GM19455 (cell line): ENCODE data around the gene ZNF791.
A peak's percentile ranks its signal among the peaks of the same experiment; 100 is the strongest.
"Not testable (repeated sequence)": the region's sequence is repeated elsewhere in the genome, so short reads cannot be mapped to it uniquely, and the experiment has no call there.

Experiments
- ATAC-seq: cut with Tn5 transposase; IDR thresholded peaks from one replicate; pipeline ENCODE4 v1.9.1; 2021; ENCODE audit not compliant: unreplicated experiment

ZNF791 gene

DNA sequence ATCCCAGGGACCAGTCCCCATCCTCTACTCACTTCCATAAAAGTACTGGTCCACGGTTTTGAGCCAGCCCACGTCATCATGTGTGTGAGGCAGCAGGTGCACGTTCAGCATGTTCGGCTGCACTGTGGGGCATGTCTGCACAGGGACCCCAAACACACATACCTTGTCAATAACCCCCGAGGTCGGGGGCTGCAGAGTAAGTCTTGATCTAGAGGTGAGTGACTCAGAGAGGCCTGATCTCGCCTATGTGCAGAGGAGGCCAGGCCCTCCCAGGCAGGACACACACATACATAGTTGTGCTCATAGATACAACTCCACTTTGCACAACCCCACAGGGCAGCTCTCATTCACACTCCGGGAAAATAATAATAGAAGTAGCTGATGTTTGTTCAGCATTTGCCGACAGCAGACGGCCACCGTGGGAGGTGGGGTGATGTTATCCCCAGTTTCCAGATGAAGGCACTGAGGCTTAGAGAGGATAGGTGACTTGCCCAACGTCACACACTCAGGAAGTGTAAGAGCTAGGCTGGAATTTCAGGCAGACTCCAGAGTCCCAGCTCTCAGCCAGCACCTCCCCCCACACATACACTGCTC lies 55.0 kb downstream of the ZNF791 start:
- no peak for ATAC-seq

DNA sequence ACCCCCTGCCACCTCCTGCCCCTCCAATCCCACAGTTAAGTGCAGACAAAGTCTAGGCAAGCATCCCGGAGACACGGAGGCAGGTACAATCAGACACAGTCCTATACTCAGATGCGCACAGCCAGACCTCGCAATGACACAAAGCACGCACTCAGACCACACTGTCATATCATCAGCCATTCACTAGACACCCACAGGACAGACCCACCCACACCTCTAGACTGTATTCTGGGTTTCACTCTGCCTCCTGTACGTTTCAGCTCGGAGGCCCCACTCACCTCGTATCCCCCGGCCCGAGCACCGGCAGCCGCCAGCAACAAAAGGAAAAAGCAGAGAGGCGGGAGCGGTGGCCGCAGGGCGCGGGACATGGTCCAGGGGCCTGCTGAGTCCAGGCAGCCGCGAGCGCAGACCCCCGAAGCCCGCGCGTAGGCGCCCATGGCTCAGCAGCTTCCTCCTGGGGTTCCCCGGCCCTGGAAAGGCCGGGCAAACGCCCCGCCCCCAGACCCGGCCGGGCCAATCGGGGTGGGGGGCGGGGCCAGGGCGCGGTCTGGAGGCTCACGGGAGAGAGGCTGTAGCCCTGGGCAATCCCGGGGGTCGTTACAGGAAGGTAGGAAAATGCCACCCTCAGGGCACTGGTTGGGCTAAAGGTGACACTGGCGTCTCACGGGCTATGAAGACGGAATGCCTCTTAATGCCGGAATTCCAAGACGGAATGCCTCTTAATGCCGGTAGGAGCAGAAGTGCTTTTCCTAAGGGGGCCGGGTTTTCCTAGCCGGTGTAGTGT lies 55.7 kb downstream of the ZNF791 start, which contains the start of the genes MAN2B1 and WDR83:
TSS of gene MAN2B1 (minus strand) at position 478 of the 784 bp plus-strand sequence. CDS start at position 437, 41 bp downstream.
TSS of gene WDR83 (plus strand) at position 543 of the 784 bp plus-strand sequence. CDS start 2,984 bp downstream, outside the sequence.
- ATAC-seq: peak; percentile 58

DNA sequence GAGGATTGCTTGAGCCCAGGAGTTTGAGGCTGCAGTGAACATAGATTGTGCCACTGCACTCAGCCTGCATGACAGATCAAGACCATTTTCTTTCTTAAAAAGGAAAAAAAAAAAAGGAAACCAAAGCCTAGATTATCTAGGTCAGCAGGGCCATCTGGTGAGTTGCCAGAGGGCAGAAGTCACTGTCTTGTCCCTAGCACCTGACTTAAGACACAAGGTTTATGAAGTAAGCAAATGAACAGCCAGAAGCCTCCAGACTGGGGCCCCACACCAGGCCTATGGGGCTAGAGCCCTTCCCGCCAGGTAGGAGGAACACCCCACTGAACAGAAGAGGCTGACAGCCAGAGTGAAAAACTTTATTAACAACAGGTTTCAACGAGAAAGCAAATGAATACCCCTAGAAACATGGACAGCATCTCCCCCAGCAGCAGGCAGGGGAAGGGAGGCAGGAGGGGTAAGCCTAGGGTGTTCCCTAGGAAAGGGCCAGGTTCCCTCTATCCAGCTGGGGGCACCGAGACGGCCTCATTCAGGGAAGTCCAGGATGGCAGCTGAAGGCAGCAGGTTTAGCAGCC lies 57.1 kb downstream of the ZNF791 start:
- no peak for ATAC-seq

DNA sequence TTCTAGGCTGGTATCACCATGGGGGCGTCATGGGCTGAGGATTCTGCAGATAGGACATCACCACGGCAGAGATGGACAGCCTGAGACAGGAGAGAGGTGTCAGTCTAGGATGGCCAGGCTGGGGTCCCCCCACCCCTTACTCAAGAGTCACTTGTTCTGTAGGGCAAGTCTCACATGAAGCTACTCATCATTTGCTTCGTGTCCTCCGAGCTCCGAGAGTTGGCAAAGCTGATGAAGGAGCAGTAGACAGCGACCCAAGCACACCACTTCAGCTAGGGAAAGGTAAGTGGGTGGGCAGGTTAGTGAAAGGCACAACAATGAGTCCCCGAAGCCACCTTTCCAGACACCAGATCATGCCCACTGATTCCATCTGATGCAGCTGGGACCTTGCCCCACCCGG lies 57.6 kb downstream of the ZNF791 start:
- no peak for ATAC-seq

DNA sequence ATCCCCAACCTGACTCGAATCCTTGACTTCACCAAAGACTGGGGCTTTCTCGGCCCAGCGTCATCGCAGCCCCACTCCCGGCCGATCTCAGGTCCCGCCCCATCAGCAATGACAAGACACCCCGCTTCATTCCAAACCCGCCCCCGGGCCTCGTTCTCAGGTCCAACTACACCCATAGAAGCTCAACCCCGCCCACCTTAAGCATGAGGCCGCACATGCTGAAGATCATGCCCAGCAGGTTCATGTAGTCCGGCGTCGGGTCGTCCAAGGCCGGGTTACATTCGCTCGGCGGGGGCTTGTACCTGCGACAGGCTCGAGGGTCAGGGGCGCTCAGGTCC lies 58.2 kb downstream of the ZNF791 start:
- ATAC-seq: no peak

DNA sequence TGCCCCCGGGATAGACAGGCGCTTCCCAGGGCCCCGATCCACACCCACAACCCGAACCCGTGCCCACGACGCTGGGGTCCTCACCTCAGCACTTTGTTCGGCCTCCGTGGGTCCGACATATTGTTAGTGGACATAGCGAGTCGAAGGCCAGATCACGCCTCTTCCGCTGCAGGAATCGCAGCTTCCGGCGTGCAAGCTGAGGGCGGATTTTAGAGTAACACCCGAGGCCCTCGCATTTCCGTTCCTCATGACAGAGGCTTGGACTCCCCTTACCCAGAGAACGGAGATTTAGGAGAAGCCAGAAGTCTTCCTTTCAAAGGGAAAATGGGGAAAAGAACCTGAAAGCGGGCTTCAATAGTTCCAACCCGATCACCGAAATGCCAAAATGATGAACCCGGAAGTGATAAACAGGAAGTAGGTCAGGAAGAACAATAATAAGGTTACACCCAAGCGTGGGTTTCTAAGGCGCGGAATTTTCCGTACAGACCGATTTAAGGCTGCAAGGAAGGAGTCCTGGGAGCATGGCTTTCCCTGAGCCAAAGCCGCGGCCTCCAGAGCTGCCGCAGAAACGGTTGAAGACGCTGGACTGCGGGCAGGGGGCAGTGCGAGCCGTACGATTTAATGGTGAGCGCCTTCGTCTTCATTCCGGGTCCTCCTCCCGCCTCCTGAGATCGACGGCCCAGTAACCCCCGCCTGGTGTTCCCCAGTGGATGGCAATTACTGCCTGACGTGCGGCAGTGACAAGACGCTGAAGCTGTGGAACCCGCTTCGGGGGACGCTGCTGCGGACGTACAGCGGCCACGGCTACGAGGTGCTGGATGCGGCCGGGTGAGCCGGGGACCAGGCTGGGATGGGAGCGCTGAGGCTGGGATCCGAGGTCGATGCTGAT lies 58.8 kb downstream of the ZNF791 start:
- ATAC-seq: no peak

DNA sequence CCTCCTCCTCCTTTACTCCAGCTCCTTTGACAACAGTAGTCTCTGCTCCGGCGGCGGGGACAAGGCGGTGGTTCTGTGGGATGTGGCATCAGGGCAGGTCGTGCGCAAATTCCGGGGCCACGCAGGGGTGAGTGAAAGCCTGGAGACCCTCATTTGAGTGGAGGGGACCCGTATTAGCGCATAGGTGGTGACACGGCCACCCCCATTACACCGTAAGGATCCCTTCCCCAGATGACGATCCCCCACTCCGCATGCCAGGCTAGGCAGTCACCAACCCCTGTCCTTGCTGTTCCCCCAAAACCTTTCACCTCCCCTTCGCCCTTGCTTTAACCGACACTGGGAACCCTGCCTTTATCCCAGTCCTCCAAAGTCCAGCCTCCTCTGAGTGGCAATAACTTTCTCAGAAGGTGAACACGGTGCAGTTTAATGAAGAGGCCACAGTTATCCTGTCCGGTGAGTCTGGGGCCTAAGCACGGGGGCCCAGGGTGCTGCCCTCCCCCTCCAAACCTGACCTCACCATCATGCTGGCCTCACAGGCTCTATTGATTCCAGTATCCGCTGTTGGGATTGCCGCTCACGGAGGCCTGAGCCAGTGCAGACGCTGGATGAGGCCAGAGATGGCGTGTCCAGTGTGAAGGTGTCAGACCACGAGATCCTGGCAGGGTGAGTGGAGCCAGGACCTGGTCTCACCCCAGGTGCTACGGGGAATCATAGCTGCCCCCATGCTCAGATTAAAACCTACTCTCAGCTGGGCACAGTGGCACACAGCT lies 59.6 kb downstream of the ZNF791 start:
- no peak for ATAC-seq

DNA sequence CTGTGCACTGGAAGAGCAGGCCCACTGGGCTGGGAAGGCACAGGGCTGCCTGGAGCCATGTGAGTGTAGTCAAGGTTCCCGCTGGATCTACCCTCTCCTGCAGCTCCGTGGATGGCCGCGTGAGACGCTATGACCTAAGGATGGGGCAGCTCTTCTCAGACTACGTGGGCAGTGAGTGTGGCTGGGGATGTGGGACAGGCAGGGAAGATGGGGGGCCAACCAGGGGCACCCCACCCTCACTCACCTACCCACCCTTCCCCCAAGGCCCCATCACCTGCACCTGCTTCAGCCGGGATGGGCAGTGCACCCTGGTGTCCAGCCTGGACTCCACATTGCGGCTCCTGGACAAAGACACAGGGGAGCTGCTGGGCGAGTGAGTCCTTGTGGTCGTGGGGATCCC lies 62.0 kb downstream of the ZNF791 start:
- ATAC-seq: no peak

DNA sequence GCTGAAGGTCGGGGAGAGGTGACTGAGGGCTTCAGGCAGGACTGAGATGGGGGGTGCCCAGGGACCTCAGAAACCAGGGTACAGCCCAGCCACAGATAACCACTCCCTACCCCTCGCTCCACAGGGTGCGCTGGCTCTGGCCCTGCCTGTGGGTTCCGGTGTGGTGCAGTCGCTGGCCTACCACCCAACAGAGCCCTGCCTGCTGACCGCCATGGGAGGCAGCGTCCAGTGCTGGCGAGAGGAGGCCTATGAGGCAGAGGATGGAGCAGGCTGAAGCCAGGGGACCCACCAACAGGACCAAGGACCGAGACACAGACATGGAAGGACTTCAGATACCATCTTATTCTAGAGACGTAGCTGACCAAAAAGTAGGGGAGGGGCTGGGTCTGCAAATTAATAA lies 64.7 kb downstream of the ZNF791 start:
- no peak for ATAC-seq

DNA sequence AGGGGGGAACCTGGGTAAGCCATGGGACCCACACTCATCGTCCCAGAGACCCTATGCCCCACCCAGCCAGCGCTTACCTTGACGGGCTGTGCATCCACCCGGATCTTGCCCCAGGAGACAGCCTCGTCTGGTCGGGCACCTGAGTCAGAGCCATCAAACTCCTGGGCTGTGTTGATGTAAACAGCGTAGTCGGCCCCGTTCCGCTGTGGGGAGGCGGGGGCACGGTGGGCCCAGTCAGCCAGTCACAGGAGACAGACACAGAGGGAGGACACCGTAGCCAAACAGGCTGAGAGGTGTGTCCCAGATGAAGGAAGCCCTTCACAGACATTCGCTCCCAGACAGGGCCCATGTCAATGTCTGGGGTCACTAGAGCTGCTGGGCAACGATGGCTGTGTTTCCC lies 65.2 kb downstream of the ZNF791 start:
- ATAC-seq: no peak

DNA sequence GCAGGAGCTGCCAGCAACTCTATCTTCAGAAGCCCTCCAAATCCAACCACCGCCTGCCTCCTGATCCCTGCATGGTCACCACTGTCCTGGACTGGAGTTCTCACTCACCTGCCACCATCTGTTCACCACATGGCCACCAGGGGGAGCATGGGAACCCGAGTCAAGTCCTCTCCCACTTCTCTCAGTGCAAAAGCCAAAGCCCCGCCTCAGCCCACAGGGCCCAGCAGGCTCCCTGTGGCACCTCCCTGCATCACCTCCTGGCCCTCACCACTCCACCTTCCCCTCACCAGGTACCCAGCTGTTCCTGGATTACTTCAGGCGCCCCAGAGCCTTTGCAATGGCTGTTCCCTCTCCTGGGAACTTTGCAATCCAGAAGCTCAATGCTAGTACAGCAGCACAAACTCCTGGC lies 65.7 kb downstream of the ZNF791 start:
- no peak for ATAC-seq

DNA sequence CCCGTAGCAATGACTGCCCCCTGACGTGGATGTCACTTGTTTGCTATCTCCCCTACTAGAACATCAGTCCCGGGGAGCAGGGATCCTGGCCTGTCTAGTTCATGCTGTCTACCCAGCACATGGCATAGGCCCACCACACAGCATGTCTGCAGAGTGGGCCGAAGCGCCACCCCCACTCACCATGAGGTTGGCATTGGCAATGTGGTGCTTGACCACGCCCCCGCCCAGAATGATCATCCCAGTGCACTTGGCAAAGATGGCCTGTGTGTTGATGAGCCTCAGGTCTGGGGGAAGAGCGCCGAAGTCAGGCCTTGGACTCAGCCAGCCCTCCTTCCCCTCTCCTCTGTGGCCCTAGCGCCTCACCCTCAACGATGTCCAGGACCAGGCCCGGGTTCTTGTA lies 66.2 kb downstream of the ZNF791 start:
- ATAC-seq: no peak

DNA sequence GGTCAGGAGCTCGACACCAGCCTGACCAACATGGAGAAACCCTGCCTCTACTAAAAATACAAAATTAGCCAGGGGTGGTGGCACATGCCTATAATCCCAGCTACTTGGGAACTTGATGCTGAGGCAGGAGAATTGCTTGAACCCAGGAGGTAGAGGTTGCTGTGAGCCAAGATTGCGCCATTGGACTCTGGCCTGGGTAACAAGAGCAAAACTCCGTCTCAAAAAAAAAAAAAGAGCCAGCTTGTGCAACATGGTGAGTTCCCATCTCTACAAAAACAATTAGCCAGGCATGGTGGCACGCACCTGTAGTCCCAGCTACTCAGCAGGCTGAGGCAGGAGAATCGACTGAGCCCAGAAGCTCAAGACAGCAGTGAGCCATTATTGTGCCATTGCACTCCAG lies 67.3 kb downstream of the ZNF791 start:
- not testable (repeated sequence) for ATAC-seq

DNA sequence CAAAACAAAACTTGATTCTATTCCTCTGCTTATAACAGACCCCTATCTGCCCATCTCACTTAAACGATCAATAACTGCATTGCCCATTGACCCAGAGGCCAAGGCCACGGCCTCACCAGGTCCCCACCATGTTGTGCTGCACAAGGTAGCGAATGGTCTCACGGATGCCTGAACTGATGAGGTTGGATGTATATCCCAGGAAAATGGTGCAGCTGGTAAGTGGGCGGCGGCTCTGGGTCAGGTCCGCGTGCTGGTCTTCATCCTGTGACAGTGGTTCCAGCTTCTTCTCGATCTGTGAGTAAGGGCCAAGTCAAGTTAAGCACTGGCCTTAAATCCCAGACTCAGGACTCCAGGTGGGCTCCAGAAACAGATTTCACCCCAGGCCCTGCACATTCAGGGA lies 69.3 kb downstream of the ZNF791 start:
- ATAC-seq: no peak

DNA sequence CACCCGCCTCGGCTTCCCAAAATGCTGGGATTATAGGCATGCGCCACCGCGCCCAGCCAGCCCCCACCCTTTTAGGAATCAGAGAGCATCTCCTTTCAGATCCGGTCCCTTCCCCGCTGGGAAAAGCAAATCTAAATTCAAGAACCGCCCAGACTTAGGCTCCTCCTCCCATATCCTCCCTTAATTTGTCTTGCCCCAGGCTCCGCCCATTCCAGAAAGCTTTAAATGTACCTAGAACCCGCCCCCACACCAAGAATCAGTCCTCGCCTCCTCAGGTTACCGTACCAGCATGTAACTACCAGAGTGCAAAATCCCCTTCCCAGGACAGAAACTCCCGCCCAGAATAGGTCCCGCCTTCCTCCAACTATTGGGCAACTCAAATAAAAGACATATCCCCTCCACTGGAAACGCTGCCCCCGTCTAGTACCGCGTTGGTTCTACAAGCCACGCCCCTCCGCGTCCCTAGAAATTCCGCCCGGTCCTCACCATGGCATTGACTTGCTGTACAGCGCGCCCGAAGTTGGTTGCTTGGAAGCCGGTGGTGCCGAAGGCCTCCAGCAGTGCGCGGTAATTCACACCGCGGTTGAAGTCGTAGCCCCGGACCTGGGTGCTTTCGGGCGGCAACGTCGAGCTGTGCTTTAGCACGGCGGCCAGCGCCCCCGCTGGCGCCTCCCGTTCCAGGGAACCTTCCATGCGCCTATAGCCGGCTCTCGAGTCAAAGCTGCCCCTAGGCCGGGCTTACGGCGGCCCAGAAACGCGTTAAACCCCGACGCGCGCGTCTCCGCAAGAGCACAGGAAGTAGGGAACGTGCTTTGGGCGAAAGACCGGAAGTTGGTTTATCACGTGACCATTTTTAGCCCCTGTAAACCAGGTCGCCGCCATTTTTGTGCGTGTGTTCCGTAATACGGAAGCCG lies 70.6 kb downstream of the ZNF791 start, which contains the start of gene DHPS:
TSS of gene DHPS (minus strand) at position 807 of the 914 bp plus-strand sequence. CDS start at position 693, 114 bp downstream.
- ATAC-seq: peak; percentile 65
